ENCODE data around the gene MPPE1.

The MPPE1 gene

DNA sequence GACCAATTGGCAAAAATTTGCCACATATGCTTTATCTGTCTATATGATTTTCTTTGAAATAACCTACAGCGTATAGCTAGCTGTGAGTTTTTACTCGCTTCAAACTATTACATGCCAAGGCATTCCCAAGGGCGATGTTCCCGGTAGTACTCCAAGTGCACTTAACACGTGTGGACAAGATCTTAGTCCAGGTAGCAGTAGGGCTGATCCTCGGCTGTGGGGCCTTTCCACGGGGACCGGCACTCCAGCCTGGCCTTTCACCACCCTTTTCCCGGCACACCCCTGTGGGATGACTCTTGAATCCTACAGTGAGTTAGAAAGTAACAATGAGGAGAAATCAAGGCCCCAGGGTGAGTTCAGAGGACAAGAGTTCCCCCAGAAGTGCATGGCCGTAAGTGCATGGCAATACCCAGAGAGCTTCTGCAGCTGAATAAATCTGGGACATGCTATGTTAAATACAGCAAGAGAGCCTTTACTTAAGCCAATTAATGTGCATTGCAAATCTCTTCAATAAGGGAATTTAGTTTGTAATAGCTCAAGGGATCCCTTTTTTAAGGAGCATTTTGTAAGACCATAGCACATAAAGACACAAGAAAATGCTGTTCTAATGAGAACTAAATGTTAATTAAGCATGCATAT, 30.5 kb downstream of the MPPE1 start:
- Histone ChIP-seq H3F3A (ENCODE audit: insufficient read depth, low read length) (no peaks in the 10 kb centered on the region), H3K9me3 (replicated peaks; ENCODE audit: insufficient read depth, low read length) (no peaks in the 10 kb centered on the region), H3K4me3 (ENCODE audit: low read length) (no peak overlapping the region), H3K4me1 (ENCODE audit: low read length) (no peaks in the 10 kb centered on the region), H3K9me2 (replicated peaks; ENCODE audit: insufficient read depth, low read length) (no peaks in the 10 kb centered on the region), H4K20me1 (ENCODE audit: insufficient read depth, low read length) (no peaks in the 10 kb centered on the region), H2AFZ (ENCODE audit: low read length) (no peak overlapping the region), H3K9ac (ENCODE audit: low read length) (no peak overlapping the region), H3K79me2 (ENCODE audit: low read length) (no peaks in the 10 kb centered on the region), H3K4me2 (ENCODE audit: low read depth, low read length) (no peak overlapping the region), H3K27ac (ENCODE audit: low read length) (no peak overlapping the region), H3K36me3 (replicated peaks; ENCODE audit: insufficient read depth, low read length) (no peaks in the 10 kb centered on the region), H3K27me3 (replicated peaks; ENCODE audit: insufficient read depth, low read length) (no peaks in the 10 kb centered on the region)
- DNase-seq: no peak
- TF ChIP-seq, protein P1, sequence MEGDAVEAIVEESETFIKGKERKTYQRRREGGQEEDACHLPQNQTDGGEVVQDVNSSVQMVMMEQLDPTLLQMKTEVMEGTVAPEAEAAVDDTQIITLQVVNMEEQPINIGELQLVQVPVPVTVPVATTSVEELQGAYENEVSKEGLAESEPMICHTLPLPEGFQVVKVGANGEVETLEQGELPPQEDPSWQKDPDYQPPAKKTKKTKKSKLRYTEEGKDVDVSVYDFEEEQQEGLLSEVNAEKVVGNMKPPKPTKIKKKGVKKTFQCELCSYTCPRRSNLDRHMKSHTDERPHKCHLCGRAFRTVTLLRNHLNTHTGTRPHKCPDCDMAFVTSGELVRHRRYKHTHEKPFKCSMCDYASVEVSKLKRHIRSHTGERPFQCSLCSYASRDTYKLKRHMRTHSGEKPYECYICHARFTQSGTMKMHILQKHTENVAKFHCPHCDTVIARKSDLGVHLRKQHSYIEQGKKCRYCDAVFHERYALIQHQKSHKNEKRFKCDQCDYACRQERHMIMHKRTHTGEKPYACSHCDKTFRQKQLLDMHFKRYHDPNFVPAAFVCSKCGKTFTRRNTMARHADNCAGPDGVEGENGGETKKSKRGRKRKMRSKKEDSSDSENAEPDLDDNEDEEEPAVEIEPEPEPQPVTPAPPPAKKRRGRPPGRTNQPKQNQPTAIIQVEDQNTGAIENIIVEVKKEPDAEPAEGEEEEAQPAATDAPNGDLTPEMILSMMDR (IDR thresholded peaks at IDR 0.05; ENCODE audit: low read length): no peak
- TF ChIP-seq EZH2 (optimal IDR thresholded peaks at IDR 0.05; ENCODE audit: low read depth, low read length): no peak
- TF ChIP-seq EZH2phosphoT487 (IDR thresholded peaks at IDR 0.05; ENCODE audit: low read length): no peak

DNA sequence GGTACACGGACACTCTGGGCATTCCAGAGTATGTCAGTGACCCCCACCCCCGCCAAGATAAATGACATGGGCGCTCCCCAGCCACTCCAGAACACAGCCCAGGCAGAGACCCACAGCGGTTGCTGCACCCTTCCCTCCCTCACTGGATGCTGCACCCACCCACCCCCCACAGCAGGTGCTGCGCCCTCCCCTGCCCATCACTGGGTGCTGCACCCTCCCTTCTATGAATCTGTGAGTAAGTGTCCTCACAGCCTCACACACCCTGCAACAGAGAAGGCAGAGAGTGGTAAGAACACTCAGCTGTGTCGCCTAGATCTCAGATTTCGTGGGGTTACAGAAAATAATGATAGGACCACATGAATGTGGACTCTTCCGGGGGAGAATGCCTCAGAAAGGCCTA, 33.4 kb downstream of the MPPE1 start:
- Histone ChIP-seq H3K9me2 (replicated peaks; ENCODE audit: insufficient read depth, low read length) (no peaks in the 10 kb centered on the region), H3K27ac (ENCODE audit: low read length) (no peak overlapping the region), H3K4me3 (ENCODE audit: low read length) (no peak overlapping the region), H3K36me3 (replicated peaks; ENCODE audit: insufficient read depth, low read length) (no peaks in the 10 kb centered on the region), H3K27me3 (replicated peaks; ENCODE audit: insufficient read depth, low read length) (no peaks in the 10 kb centered on the region), H3K4me2 (ENCODE audit: low read depth, low read length) (no peak overlapping the region), H4K20me1 (ENCODE audit: insufficient read depth, low read length) (no peaks in the 10 kb centered on the region), H2AFZ (ENCODE audit: low read length) (no peak overlapping the region), H3F3A (ENCODE audit: insufficient read depth, low read length) (no peaks in the 10 kb centered on the region), H3K9ac (ENCODE audit: low read length) (no peak overlapping the region), H3K4me1 (ENCODE audit: low read length) (no peaks in the 10 kb centered on the region), H3K9me3 (replicated peaks; ENCODE audit: insufficient read depth, low read length) (no peaks in the 10 kb centered on the region), H3K79me2 (ENCODE audit: low read length) (no peaks in the 10 kb centered on the region)
- TF ChIP-seq, protein P1 (IDR thresholded peaks at IDR 0.05; ENCODE audit: low read length): no peak
- TF ChIP-seq EZH2 (optimal IDR thresholded peaks at IDR 0.05; ENCODE audit: low read depth, low read length) (no peak), EZH2phosphoT487 (IDR thresholded peaks at IDR 0.05; ENCODE audit: low read length) (no peak)
- no peak for DNase-seq

GRCh38 chr18:11873670-11874340, 34.3 kb downstream of the MPPE1 start:
- no peaks in the 10 kb centered on the region for H3F3A ChIP-seq (ENCODE audit: insufficient read depth, low read length)
- no peaks in the 10 kb centered on the region for H3K27me3 ChIP-seq (replicated peaks; ENCODE audit: insufficient read depth, low read length)
- no peaks in the 10 kb centered on the region for H4K20me1 ChIP-seq (ENCODE audit: insufficient read depth, low read length)
- H3K4me2 ChIP-seq (ENCODE audit: low read depth, low read length): no peak overlapping the region
- no peak overlapping the region for H3K4me3 ChIP-seq (ENCODE audit: low read length)
- H3K4me1 ChIP-seq (ENCODE audit: low read length): no peaks in the 10 kb centered on the region
- H3K36me3 ChIP-seq (replicated peaks; ENCODE audit: insufficient read depth, low read length): no peaks in the 10 kb centered on the region
- no peak overlapping the region for H3K9ac ChIP-seq (ENCODE audit: low read length)
- H3K9me2 ChIP-seq (replicated peaks; ENCODE audit: insufficient read depth, low read length): no peaks in the 10 kb centered on the region
- H3K79me2 ChIP-seq (ENCODE audit: low read length): no peaks in the 10 kb centered on the region
- TF ChIP-seq, protein P1 (IDR thresholded peaks at IDR 0.05; ENCODE audit: low read length): no peak
- no peak for TF ChIP-seq EZH2phosphoT487 (IDR thresholded peaks at IDR 0.05; ENCODE audit: low read length)
- no peak for TF ChIP-seq EZH2 (optimal IDR thresholded peaks at IDR 0.05; ENCODE audit: low read depth, low read length)
- H2AFZ ChIP-seq (ENCODE audit: low read length): no peak overlapping the region
- DNase-seq: no peak
- H3K27ac ChIP-seq (ENCODE audit: low read length): no peak overlapping the region
- H3K9me3 ChIP-seq (replicated peaks; ENCODE audit: insufficient read depth, low read length): no peaks in the 10 kb centered on the region
